Stimulated activated naive CD4-positive, alpha-beta T cell treated with Interleukin-2 at 50 U/mL for 16 hours (primary cell): ENCODE results near the gene LYZL6.

Experiments used
- DNase-seq: peaks from one replicate; lab custom pipeline; 2025; lab: John Stamatoyannopoulos, UW

Gene LYZL6

GRCh38 chr17:35943537-35943936, at the start of gene LYZL6:
Gene LYZL6, minus strand, starts transcription at chr17:35943713. Its CDS starts 4,357 bp downstream, at chr17:35939356.
- no peak for DNase-seq

- no peak for DNase-seq
Observed at GRCh38 chr17:35991075-35991474, 47.6 kb upstream of the LYZL6 start.

- no peak for DNase-seq
Observed at GRCh38 chr17:35988164-35988563, 44.7 kb upstream of the LYZL6 start.

- no peak for DNase-seq
Observed at GRCh38 chr17:35986643-35987042, 43.1 kb upstream of the LYZL6 start, which contains the start of gene CCL14. Gene CCL14, minus strand, starts transcription at chr17:35986729. Its CDS starts 80 bp downstream, at chr17:35986649.

GRCh38 chr17:35984140-35984539, 40.6 kb upstream of the LYZL6 start:
- no peak for DNase-seq

GRCh38 chr17:35982409-35983191, 39.1 kb upstream of the LYZL6 start:
- no peak for DNase-seq

GRCh38 chr17:35981908-35982330, 38.4 kb upstream of the LYZL6 start:
- DNase-seq = no peak

- DNase-seq = no peak
Observed at GRCh38 chr17:35981246-35981645, 37.7 kb upstream of the LYZL6 start, which contains the start of gene CCL16. Gene CCL16, minus strand, starts transcription at chr17:35981497. Its CDS starts 77 bp downstream, at chr17:35981420.

GRCh38 chr17:35978346-35978745, 34.8 kb upstream of the LYZL6 start:
- DNase-seq = no peak

- DNase-seq = no peak
Observed at GRCh38 chr17:35977509-35977908, 34.0 kb upstream of the LYZL6 start.

GRCh38 chr17:35973333-35974260, 30.1 kb upstream of the LYZL6 start:
- DNase-seq = no peak

- no peak for DNase-seq
Observed at GRCh38 chr17:35972945-35973332, 29.4 kb upstream of the LYZL6 start.

- DNase-seq = no peak
Observed at GRCh38 chr17:35972535-35972934, 29.0 kb upstream of the LYZL6 start.

GRCh38 chr17:35972066-35972465, 28.6 kb upstream of the LYZL6 start:
- DNase-seq = no peak

- DNase-seq = peak; percentile 57
Observed at GRCh38 chr17:35969558-35970380, 26.3 kb upstream of the LYZL6 start.

- no peak for DNase-seq
Observed at GRCh38 chr17:35968520-35969054, 25.1 kb upstream of the LYZL6 start.

GRCh38 chr17:35965272-35965671, 21.8 kb upstream of the LYZL6 start:
- no peak for DNase-seq

- no peak for DNase-seq
Observed at GRCh38 chr17:35963663-35964062, 20.1 kb upstream of the LYZL6 start.

GRCh38 chr17:35953720-35954119, 10.2 kb upstream of the LYZL6 start:
- no peak for DNase-seq

- DNase-seq = no peak
Observed at GRCh38 chr17:35949401-35949800, 5.9 kb upstream of the LYZL6 start.

GRCh38 chr17:35948092-35948491, 4.6 kb upstream of the LYZL6 start:
- DNase-seq = no peak
